Endothelial cell of umbilical vein (primary cell): Measurements from ENCODE around the gene NR1D2. TPM values are rescaled to one million over a fixed set of nuclear protein-coding genes. Genes with fewer than 3 reads are reported as not detected.

Source experiments
- BruUV-seq: library from RNA; stranded (reverse); fragments of 400-500 nt; replicated peaks from 2 replicates; lab custom pipeline; 2021; lab: Mats Ljungman, UMichigan
- CTCF ChIA-PET: fragments of 300-600, 350-600 bp; sonication (Branson Sonifier 250); formaldehyde crosslinking; loops from one replicate; lab custom pipeline; 2021; ENCODE audit warnings: antibody characterized with exemption, inconsistent platforms; lab: Charles Lee
- POLR2A ChIA-PET: fragments of 300-600, 350-600 bp; sonication (Branson Sonifier 250); formaldehyde crosslinking; loops from one replicate; lab custom pipeline; 2021; ENCODE audit warnings: antibody characterized with exemption, inconsistent platforms; lab: Charles Lee
- DNase-seq: peaks from one replicate; pipeline ENCODE4 v3.0.0-alpha.2; 2011; ENCODE audit warnings: low read depth, low spot score
- FAIRE-seq: peaks from 2 replicates; lab custom pipeline; 2011; peaks lifted over from hg19 to GRCh38; lab: Jason Lieb, UNC
- H2AFZ ChIP-seq: 2 replicates; pipeline ENCODE4 v1.6.0; 2012; ENCODE audit warnings: low read depth, low read length, control low read depth, inconsistent platforms
- H3K27ac ChIP-seq: 2 replicates; pipeline ENCODE4 v1.5.1; 2011; ENCODE audit warnings: low read depth, mild to moderate bottlenecking, control low read depth, low read length, moderate library complexity; ENCODE audit not compliant: insufficient read depth
- H3K27me3 ChIP-seq, 2 experiments: 2 replicates each; pipeline versions ENCODE4 v1.6.0 to v1.6.1; 2011; ENCODE audit warnings: low read length in 2 of 2, mixed read lengths in 1 of 2; ENCODE audit not compliant: control insufficient read depth in 2 of 2, insufficient read depth in 2 of 2
- H3K36me3 ChIP-seq, 2 experiments: 2 replicates in 1 of 2; 3 replicates in 1 of 2; pipeline ENCODE4 v1.5.1; 2011; ENCODE audit warnings: low read length in 2 of 2, mild to moderate bottlenecking in 1 of 2, moderate library complexity in 1 of 2; ENCODE audit not compliant: control insufficient read depth in 2 of 2, insufficient read depth in 2 of 2; ENCODE audit errors: extremely low read depth in 1 of 2
- H3K4me1 ChIP-seq: 3 replicates; pipeline ENCODE4 v1.5.1; 2011; ENCODE audit warnings: mild to moderate bottlenecking, low read length; ENCODE audit not compliant: control insufficient read depth, insufficient read depth; ENCODE audit errors: extremely low read depth
- H3K4me2 ChIP-seq: 2 replicates; pipeline ENCODE4 v1.6.1; 2011; ENCODE audit warnings: low read length, control low read depth, mixed read lengths; ENCODE audit not compliant: insufficient read depth
- H3K4me3 ChIP-seq, 3 experiments: fragments of 200-600 bp in 1 of 3; sonication (generic), shearing (Covaris generic) in 1 of 3; replicated peaks in 1 of 3; 2 replicates each; pipeline ENCODE4 v1.5.1; 2011 to 2016; ENCODE audit warnings: control low read depth in 3 of 3, low read length in 3 of 3, mild to moderate bottlenecking in 2 of 3, inconsistent platforms in 1 of 3, low read depth in 1 of 3, moderate library complexity in 1 of 3; ENCODE audit not compliant: insufficient read depth in 1 of 3
- H3K79me2 ChIP-seq: 2 replicates; pipeline ENCODE4 v1.6.0; 2012; ENCODE audit warnings: low read length, inconsistent platforms; ENCODE audit not compliant: control insufficient read depth, insufficient read depth
- H3K9ac ChIP-seq: replicated peaks from 2 replicates; pipeline ENCODE3; 2011; ENCODE audit warnings: low read length, control low read depth; ENCODE audit not compliant: insufficient read depth; ENCODE audit errors: extremely low read depth
- H3K9me1 ChIP-seq: replicated peaks from 3 replicates; pipeline ENCODE4 v1.6.0; 2011; ENCODE audit warnings: mild to moderate bottlenecking, low read length; ENCODE audit not compliant: control insufficient read depth, insufficient read depth; ENCODE audit errors: extremely low read depth
- H3K9me3 ChIP-seq: replicated peaks from 2 replicates; pipeline ENCODE4 v1.5.1; 2012; ENCODE audit warnings: low read length, inconsistent platforms; ENCODE audit not compliant: control insufficient read depth, insufficient read depth
- H4K20me1 ChIP-seq: replicated peaks from 2 replicates; pipeline ENCODE3; 2011; ENCODE audit warnings: mild to moderate bottlenecking, low read length; ENCODE audit not compliant: control insufficient read depth, insufficient read depth; ENCODE audit errors: extremely low read depth
- CTCF ChIP-seq, 2 donors: IDR thresholded peaks; 1 replicate in 1 of 2; 2 replicates in 1 of 2; pipeline ENCODE4 v1.5.1; 2011; ENCODE audit warnings: low read length in 2 of 2, mild to moderate bottlenecking in 2 of 2, moderate library complexity in 2 of 2, control low read depth in 1 of 2, inconsistent platforms in 1 of 2, low read depth in 1 of 2; ENCODE audit not compliant: insufficient read depth in 1 of 2; ENCODE audit errors: extremely low read depth in 1 of 2
- EZH2 ChIP-seq: IDR thresholded peaks from 2 replicates; pipeline ENCODE4 v1.6.1; 2012; ENCODE audit warnings: borderline replicate concordance, low read depth, mild to moderate bottlenecking, moderate library complexity, low read length, inconsistent platforms; ENCODE audit not compliant: severe bottlenecking
- FOS ChIP-seq: IDR thresholded peaks from 2 replicates; pipeline ENCODE4 v1.6.1; 2011; ENCODE audit warnings: mild to moderate bottlenecking, low read length, moderate library complexity, borderline replicate concordance; ENCODE audit not compliant: insufficient read depth
- GATA2 ChIP-seq: IDR thresholded peaks from 2 replicates; pipeline ENCODE4 v1.7.0; 2011; ENCODE audit warnings: low read depth, mild to moderate bottlenecking, moderate library complexity, mixed read lengths, low read length; ENCODE audit not compliant: insufficient read length, insufficient read depth
- JUN ChIP-seq: IDR thresholded peaks from 2 replicates; pipeline ENCODE4 v1.6.1; 2011; ENCODE audit warnings: borderline replicate concordance, low read depth; ENCODE audit not compliant: insufficient read length, insufficient read depth
- MAX ChIP-seq: IDR thresholded peaks from 2 replicates; pipeline ENCODE4 v1.6.1; 2011; ENCODE audit not compliant: insufficient read depth, insufficient read length
- MYC ChIP-seq: IDR thresholded peaks from one replicate; pipeline ENCODE4 v1.6.1; 2011; ENCODE audit warnings: mild to moderate bottlenecking, low read depth, low read length
- POLR2A ChIP-seq: IDR thresholded peaks from 2 replicates; pipeline ENCODE4 v1.6.1; 2012; ENCODE audit warnings: low read depth, mild to moderate bottlenecking, control low read depth, low read length
- POLR2AphosphoS5 ChIP-seq: IDR thresholded peaks from 2 replicates; pipeline ENCODE4 v1.6.1; 2012; ENCODE audit warnings: low read depth, mild to moderate bottlenecking, control low read depth, low read length, moderate library complexity; ENCODE audit not compliant: insufficient read depth
- dilution Hi-C: fragments of 300-500 bp; cut with MboI; formaldehyde crosslinking; loops from one replicate; pipeline ENCODE4 v1.15.0; 2019; ENCODE audit warnings: low sequenced_read_pairs; ENCODE audit not compliant: extremely low pct_ligation_motif_present
- intact Hi-C: fragments of 100-400 bp; cut with micrococcal nuclease; formaldehyde crosslinking; loops from one replicate; pipeline ENCODE4 v1.10.0; 2022
- polyA plus RNA-seq, 4 experiments: library from polyadenylated mRNA; depleted of rRNA in 3 of 4; stranded (reverse) in 3 of 4; unstranded in 1 of 4; fragments of >200 nt; gene quantifications; 2 replicates each; pipeline versions ENCODE4 v1.2.1 to v1.2.3, GENCODE V29; 2011 to 2012; ENCODE audit warnings: missing spikeins in 1 of 4
- total RNA-seq: library from RNA; stranded (reverse); gene quantifications from 2 replicates; pipeline ENCODE4 v1.2.3, GENCODE V29; 2021

Gene NR1D2
- total and polyA plus RNA-seq, 2 donors (not counting 3 experiments of a cell fraction or from before 2014, with no cell fraction given), result 4.3 to 14.6 TPM

GRCh38 chr3:23913182-23913581 is 31.9 kb upstream of the NR1D2 start:
- Histone ChIP-seq H3K27me3 (no peaks in the 10 kb centered on the region), H4K20me1 (peaks cover 3% of the 10 kb centered on the region), H3K9ac (no peak overlapping the region), H3K4me3 (no peak overlapping the region), H3K36me3 (peaks cover 2 to 3% of the 10 kb centered on the region in 2 experiments), H3K79me2 (peaks cover 12% of the 10 kb centered on the region), H3K27ac (no peak overlapping the region), H3K4me1 (peaks cover 9% of the 10 kb centered on the region), H2AFZ (no peak overlapping the region), H3K9me1 (no peaks in the 10 kb centered on the region), H3K9me3 (no peaks in the 10 kb centered on the region), H3K4me2 (no peak overlapping the region)
- no TSS peak for BruUV-seq
- intact Hi-C loops (no loop called here), dilution Hi-C loops (no loop called here)
- TF ChIP-seq GATA2 (peak; percentile 57), POLR2AphosphoS5 (no peak)
- DNase-seq, result peak; percentile 16
- FAIRE-seq, result no peak
- POLR2A ChIA-PET, result no interaction called here
- CTCF ChIA-PET, result interaction anchor here (1.3 kb wide), 1 partner anchor 24 kb away, joined by 9 read pairs; no protein-coding TSS in a partner anchor

GRCh38 chr3:23913873-23914743 is 31.0 kb upstream of the NR1D2 start:
- ChIA-PET CTCF (interaction anchor here (1.3 kb wide), 1 partner anchor 25 kb away, joined by 9 read pairs; no protein-coding TSS in a partner anchor), POLR2A (no interaction called here)
- FAIRE-seq, result no peak
- H3K4me1 ChIP-seq, result peaks cover 15% of the 10 kb centered on the region
- DNase-seq, result no peak
- peaks cover 4 to 7% of the 10 kb centered on the region in 2 experiments for H3K36me3 ChIP-seq
- no peak overlapping the region for H3K4me3 ChIP-seq
- peaks cover 21% of the 10 kb centered on the region for H3K79me2 ChIP-seq
- no peak overlapping the region for H3K4me2 ChIP-seq
- no peak overlapping the region for H2AFZ ChIP-seq
- no peaks in the 10 kb centered on the region for H3K9me3 ChIP-seq
- dilution Hi-C loops (no loop called here), intact Hi-C loops (no loop called here)
- no TSS peak for BruUV-seq
- no peaks in the 10 kb centered on the region for H3K9me1 ChIP-seq
- no peak for TF ChIP-seq FOS
- TF ChIP-seq POLR2AphosphoS5, result no peak
- no peak for TF ChIP-seq POLR2A
- no peak for TF ChIP-seq GATA2
- TF ChIP-seq MAX, result no peak
- no peak for TF ChIP-seq MYC
- TF ChIP-seq CTCF (IDR thresholded peaks at IDR 0.05; ENCODE audit: extremely low read depth in 1 of 2, insufficient read depth in 1 of 2, low read depth in 1 of 2, low read length in 2 of 2), result no peak
- TF ChIP-seq JUN, result no peak
- no peak for TF ChIP-seq EZH2
- no peaks in the 10 kb centered on the region for H3K27me3 ChIP-seq
- H3K27ac ChIP-seq, result no peak overlapping the region
- peaks cover 7% of the 10 kb centered on the region for H4K20me1 ChIP-seq
- no peak overlapping the region for H3K9ac ChIP-seq
